HG03064 (cell line): ENCODE results near the gene UNC5B.

Experiments
- ATAC-seq: cut with Tn5 transposase; IDR thresholded peaks from one replicate; pipeline ENCODE4 v1.9.1; 2021; ENCODE audit warnings: low read depth; ENCODE audit not compliant: unreplicated experiment

The UNC5B gene

GRCh38 chr10:71309919-71310318 is 97.5 kb downstream of the UNC5B start:
- ATAC-seq: no peak

- ATAC-seq: no peak
Measured at GRCh38 chr10:71312220-71312619, 99.8 kb downstream of the UNC5B start.

- ATAC-seq: no peak
Measured at GRCh38 chr10:71312811-71313789, 100.7 kb downstream of the UNC5B start.

- ATAC-seq: no peak
Measured at GRCh38 chr10:71314028-71314693, 101.8 kb downstream of the UNC5B start.

GRCh38 chr10:71314694-71315225 is 102.4 kb downstream of the UNC5B start:
- no peak for ATAC-seq

GRCh38 chr10:71316056-71316785 is 103.9 kb downstream of the UNC5B start:
- ATAC-seq: no peak

GRCh38 chr10:71316786-71317160 is 104.4 kb downstream of the UNC5B start:
- ATAC-seq: no peak

- no peak for ATAC-seq
Measured at GRCh38 chr10:71317739-71318138, 105.4 kb downstream of the UNC5B start.

- peak; percentile 70 for ATAC-seq
Measured at GRCh38 chr10:71319042-71319799, 106.9 kb downstream of the UNC5B start, which contains the start of gene SLC29A3. SLC29A3 (plus strand) TSS chr10:71319259; CDS start chr10:71319310, 51 bp downstream.

GRCh38 chr10:71319800-71320392 is 107.5 kb downstream of the UNC5B start:
- ATAC-seq: peak; percentile 18

GRCh38 chr10:71320592-71320991 is 108.2 kb downstream of the UNC5B start:
- ATAC-seq: no peak

- ATAC-seq: no peak
Measured at GRCh38 chr10:71321386-71321785, 109.0 kb downstream of the UNC5B start.

- ATAC-seq: no peak
Measured at GRCh38 chr10:71323407-71323806, 111.0 kb downstream of the UNC5B start.

- no peak for ATAC-seq
Measured at GRCh38 chr10:71324743-71325142, 112.4 kb downstream of the UNC5B start.

- ATAC-seq: no peak
Measured at GRCh38 chr10:71325267-71325666, 112.9 kb downstream of the UNC5B start.

GRCh38 chr10:71326464-71326881 is 114.1 kb downstream of the UNC5B start:
- ATAC-seq: no peak

- no peak for ATAC-seq
Measured at GRCh38 chr10:71330789-71331404, 118.5 kb downstream of the UNC5B start.

GRCh38 chr10:71331736-71332135 is 119.4 kb downstream of the UNC5B start:
- no peak for ATAC-seq

- no peak for ATAC-seq
Measured at GRCh38 chr10:71332466-71332865, 120.1 kb downstream of the UNC5B start.
